HEK293T (cell line): ENCODE results near the gene CDKN2B.
"Not testable (repeated sequence)": the region's sequence is repeated elsewhere in the genome, so short reads cannot be mapped to it uniquely, and the experiment has no call there.

Source experiments
- CTCF ChIA-PET: fragments of 350-600 bp; formaldehyde crosslinking; extraction: SDS; loops from one replicate; lab custom pipeline; 2021; ENCODE audit warnings: antibody characterized with exemption, inconsistent platforms; lab: Yijun Ruan, JAX
- POLR2A ChIA-PET: fragments of 350-600 bp; formaldehyde crosslinking; extraction: SDS; loops from one replicate; lab custom pipeline; 2020; ENCODE audit warnings: antibody characterized with exemption, inconsistent platforms; lab: Yijun Ruan, JAX
- DNase-seq: peaks from one replicate; pipeline ENCODE4 v3.0.0; 2012; ENCODE audit warnings: mixed read lengths; ENCODE audit errors: extremely low spot score
- BHLHE40 ChIP-seq: fragments of 450-650 bp; IDR thresholded peaks from 2 replicates; pipeline ENCODE4 v1.6.1; 2016; ENCODE audit warnings: mild to moderate bottlenecking, moderate library complexity, borderline replicate concordance
- CTBP1 ChIP-seq: fragments of 450-650 bp; IDR thresholded peaks from 2 replicates; pipeline ENCODE4 v1.6.1; 2016; ENCODE audit warnings: borderline replicate concordance
- ELF4 ChIP-seq: fragments of 450-650 bp; IDR thresholded peaks from 2 replicates; pipeline ENCODE4 v1.6.1; 2017; ENCODE audit warnings: antibody characterized with exemption
- FOXA1 ChIP-seq: fragments of 450-650 bp; IDR thresholded peaks from 2 replicates; pipeline ENCODE4 v1.6.1; 2016; ENCODE audit warnings: mild to moderate bottlenecking
- FOXK2 ChIP-seq: fragments of 450-650 bp; IDR thresholded peaks from 2 replicates; pipeline ENCODE4 v1.6.1; 2016; ENCODE audit warnings: mild to moderate bottlenecking
- FOXM1 ChIP-seq: fragments of 450-650 bp; IDR thresholded peaks from 2 replicates; pipeline ENCODE4 v1.6.1; 2017; ENCODE audit warnings: mild to moderate bottlenecking, borderline replicate concordance
- HDGF ChIP-seq: fragments of 450-650 bp; IDR thresholded peaks from 2 replicates; pipeline ENCODE4 v1.6.1; 2017; ENCODE audit warnings: antibody characterized with exemption, borderline replicate concordance
- L3MBTL2 ChIP-seq: fragments of 450-650 bp; conservative IDR thresholded peaks from 2 replicates; pipeline ENCODE4 v1.6.1; 2016; ENCODE audit warnings: mild to moderate bottlenecking
- LEF1 ChIP-seq: fragments of 450-650 bp; IDR thresholded peaks from 2 replicates; pipeline ENCODE4 v1.6.1; 2017; ENCODE audit warnings: mild to moderate bottlenecking, borderline replicate concordance
- NFRKB ChIP-seq: fragments of 450-650 bp; IDR thresholded peaks from 2 replicates; pipeline ENCODE4 v1.6.1; 2016; ENCODE audit warnings: mild to moderate bottlenecking, moderate library complexity
- SUZ12 ChIP-seq: fragments of 450-650 bp; IDR thresholded peaks from 2 replicates; pipeline ENCODE4 v1.6.1; 2016; ENCODE audit warnings: mild to moderate bottlenecking
- TARDBP ChIP-seq: fragments of 450-650 bp; IDR thresholded peaks from 2 replicates; pipeline ENCODE4 v1.6.1; 2016
- ZNF384 ChIP-seq: fragments of 450-650 bp; IDR thresholded peaks from 2 replicates; pipeline ENCODE4 v1.6.1; 2016
- TF ChIP-seq, protein P1 (sequence below): fragments of 450-650 bp; IDR thresholded peaks from 2 replicates; pipeline ENCODE4 v1.6.1; 2016

The CDKN2B gene

DNA sequence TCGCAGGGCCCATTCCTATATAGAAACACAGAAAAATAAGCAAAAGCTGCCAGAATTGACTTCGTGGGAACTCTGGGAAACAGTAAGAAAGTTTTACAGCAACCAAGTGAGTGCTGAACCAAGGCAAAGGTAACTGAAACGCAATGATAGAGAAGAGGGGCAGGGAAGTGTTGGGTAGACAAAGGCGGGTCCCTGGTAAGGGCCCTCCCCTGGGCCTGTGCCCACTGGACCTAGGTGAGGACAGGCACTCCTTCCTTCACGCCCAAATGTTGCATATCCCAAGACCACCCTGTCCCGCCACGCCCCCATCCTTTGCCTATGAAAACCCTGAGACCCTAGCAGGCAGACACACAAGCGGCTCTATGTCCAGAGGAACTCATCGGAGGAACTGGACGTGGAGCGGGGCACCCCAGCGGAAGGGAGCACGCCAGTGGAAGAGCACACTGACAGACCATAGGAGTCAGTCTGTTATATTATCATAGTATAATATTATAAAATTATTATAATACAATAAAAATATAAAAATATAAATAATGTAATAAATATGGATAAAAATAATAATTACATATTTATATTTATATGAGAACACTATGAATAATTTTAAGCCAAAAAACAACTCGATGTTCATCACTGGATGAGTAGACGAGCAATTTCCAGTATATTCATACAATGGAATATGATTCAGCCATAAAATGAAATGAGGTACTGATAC is 42.8 kb downstream of the CDKN2B start:
- ChIA-PET POLR2A (no interaction called here), CTCF (no interaction called here)
- TF ChIP-seq ELF4 (no peak), FOXM1 (no peak), NFRKB (no peak), L3MBTL2 (no peak), BHLHE40 (no peak), FOXK2 (no peak), SUZ12 (no peak)
- DNase-seq = no peak

DNA sequence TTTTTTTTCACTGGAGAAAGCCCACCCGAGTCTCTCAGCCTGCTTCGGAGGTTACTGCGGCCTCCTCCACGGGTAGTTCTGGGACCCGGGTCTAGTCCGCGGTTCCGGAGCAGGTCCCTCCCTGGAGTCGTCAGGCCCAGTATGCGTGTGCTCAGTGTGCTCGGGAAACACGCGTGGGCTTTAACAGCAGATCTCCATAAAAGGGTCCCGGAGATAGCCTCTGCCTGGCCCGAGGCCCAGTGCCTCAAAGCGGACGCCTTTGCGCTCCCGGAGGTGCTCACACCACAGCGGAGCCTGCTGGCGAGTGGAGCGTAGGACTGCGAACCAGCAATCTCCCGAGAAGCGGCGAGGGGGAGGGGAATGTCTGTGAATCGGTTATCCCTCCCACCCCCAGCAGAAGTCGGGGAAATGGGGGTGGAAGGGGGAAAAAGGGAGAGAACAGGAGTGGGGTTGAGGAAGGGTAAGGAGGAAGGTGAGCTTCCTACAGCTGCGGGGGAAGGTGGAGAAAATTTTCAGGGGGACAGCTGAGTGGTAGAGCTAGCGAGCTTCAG is 43.6 kb downstream of the CDKN2B start:
- no peak for TF ChIP-seq SUZ12
- POLR2A ChIA-PET = no interaction called here
- no peak for DNase-seq
- CTCF ChIA-PET = no interaction called here

DNA sequence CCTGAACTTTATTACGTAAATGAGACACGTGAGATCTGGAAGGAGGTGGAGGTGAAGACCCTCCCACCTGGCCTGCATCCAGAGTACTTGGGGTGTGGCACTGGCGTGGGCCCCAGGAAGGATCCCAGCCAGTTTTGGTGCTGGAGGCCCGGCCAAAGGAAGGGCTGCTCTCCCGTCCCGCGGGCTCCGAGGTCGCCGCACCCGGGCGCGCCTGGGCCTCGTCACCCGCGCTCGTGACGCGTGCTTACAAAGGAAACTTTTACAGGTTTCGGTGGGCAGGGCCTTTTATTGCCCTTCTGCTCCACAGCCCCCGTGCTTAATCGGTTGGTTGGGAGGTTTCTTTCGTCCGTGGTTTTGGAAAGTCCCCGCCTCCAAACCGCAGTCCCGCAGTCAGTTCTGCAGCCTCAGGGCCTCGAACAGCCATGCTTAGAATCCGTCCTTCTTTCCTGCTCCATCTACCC is 44.1 kb downstream of the CDKN2B start:
- ChIA-PET POLR2A (no interaction called here), CTCF (no interaction called here)
- no peak for DNase-seq
- TF ChIP-seq TARDBP = no peak
- no peak for TF ChIP-seq FOXA1
- TF ChIP-seq FOXM1 = no peak
- no peak for TF ChIP-seq LEF1
- no peak for TF ChIP-seq FOXK2
- TF ChIP-seq ZNF384 = no peak
- no peak for TF ChIP-seq CTBP1

DNA sequence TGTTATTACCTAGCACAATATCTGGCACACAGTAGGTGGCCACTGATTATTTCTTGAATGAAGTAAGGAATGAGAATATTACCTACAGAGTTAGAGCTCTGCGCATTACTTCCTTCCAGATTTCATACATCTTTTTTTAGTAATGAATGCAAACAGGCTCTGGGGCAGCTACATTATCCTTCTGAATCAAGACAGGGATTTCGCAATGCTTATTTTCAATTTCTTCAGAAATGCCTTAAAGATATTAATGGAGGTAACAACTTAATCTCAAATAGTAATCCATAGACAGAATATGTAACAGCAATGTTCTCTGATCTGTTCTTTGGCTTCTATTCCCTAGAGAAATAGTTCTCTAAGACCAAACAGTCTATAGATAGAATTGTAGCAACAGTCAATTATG is 47.5 kb downstream of the CDKN2B start:
- ChIA-PET POLR2A (no interaction called here), CTCF (no interaction called here)
- no peak for DNase-seq
- TF ChIP-seq L3MBTL2 (no peak), SUZ12 (no peak), HDGF (no peak)
- TF ChIP-seq, protein P1, sequence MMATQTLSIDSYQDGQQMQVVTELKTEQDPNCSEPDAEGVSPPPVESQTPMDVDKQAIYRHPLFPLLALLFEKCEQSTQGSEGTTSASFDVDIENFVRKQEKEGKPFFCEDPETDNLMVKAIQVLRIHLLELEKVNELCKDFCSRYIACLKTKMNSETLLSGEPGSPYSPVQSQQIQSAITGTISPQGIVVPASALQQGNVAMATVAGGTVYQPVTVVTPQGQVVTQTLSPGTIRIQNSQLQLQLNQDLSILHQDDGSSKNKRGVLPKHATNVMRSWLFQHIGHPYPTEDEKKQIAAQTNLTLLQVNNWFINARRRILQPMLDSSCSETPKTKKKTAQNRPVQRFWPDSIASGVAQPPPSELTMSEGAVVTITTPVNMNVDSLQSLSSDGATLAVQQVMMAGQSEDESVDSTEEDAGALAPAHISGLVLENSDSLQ = no peak

DNA sequence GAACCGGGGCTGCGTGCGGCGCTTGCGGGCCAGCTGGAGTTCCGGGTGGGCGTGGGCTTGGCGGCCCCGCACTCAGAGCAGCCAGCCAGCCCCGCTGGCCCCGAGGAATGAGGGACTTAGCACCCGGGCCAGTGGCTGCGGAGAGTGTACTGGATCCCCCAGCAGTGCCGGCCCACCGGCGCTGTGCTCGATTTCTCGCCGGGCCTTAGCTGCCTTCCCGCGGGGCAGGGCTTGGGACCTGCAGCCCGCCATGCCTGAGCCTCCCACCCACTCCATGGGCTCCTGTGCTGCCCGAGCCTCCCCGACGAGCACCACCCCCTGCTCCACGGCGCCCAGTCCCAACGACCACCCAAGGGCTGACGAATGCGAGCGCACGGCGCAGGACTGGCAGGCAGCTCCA is 49.8 kb downstream of the CDKN2B start:
- CTCF ChIA-PET, DNase-seq, POLR2A ChIA-PET: not testable (repeated sequence)

DNA sequence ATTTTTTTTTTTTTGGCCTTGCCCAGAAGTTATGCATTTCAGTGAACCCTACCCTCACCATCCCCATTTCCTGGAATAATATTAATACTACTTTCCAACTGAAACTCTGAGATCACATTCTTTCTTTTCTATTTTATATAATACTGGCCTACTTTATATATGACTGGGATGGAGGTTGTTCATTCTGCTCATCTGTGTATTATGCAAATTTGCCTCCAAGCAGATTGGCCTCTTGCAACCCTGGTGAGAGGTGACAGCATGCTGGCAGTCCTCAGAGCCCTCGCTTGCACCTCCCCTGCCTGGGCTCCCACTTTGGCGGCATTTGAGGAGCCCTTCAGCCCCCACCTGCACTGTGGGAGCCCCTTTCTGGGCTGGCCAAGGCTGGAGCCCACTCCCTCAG is 50.3 kb downstream of the CDKN2B start:
- no peak for DNase-seq
- CTCF ChIA-PET = no interaction called here
- POLR2A ChIA-PET = no interaction called here
- no peak for TF ChIP-seq CTBP1
